Measurements from ENCODE around the gene PTGDR.

Gene PTGDR

DNA sequence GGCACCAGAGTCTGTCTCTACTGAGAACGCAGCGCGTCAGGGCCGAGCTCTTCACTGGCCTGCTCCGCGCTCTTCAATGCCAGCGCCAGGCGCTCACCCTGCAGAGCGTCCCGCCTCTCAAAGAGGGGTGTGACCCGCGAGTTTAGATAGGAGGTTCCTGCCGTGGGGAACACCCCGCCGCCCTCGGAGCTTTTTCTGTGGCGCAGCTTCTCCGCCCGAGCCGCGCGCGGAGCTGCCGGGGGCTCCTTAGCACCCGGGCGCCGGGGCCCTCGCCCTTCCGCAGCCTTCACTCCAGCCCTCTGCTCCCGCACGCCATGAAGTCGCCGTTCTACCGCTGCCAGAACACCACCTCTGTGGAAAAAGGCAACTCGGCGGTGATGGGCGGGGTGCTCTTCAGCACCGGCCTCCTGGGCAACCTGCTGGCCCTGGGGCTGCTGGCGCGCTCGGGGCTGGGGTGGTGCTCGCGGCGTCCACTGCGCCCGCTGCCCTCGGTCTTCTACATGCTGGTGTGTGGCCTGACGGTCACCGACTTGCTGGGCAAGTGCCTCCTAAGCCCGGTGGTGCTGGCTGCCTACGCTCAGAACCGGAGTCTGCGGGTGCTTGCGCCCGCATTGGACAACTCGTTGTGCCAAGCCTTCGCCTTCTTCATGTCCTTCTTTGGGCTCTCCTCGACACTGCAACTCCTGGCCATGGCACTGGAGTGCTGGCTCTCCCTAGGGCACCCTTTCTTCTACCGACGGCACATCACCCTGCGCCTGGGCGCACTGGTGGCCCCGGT is at the start of gene PTGDR:
PTGDR (plus strand) TSS at position 198 of the 778 bp plus-strand sequence; CDS start at position 315, 117 bp downstream.
- no peak for DNase-seq (ENCODE audit: low read depth)

GRCh38 chr14:52219488-52220084 is 47.9 kb upstream of the PTGDR start:
- no peak for DNase-seq (ENCODE audit: low read depth)

DNA sequence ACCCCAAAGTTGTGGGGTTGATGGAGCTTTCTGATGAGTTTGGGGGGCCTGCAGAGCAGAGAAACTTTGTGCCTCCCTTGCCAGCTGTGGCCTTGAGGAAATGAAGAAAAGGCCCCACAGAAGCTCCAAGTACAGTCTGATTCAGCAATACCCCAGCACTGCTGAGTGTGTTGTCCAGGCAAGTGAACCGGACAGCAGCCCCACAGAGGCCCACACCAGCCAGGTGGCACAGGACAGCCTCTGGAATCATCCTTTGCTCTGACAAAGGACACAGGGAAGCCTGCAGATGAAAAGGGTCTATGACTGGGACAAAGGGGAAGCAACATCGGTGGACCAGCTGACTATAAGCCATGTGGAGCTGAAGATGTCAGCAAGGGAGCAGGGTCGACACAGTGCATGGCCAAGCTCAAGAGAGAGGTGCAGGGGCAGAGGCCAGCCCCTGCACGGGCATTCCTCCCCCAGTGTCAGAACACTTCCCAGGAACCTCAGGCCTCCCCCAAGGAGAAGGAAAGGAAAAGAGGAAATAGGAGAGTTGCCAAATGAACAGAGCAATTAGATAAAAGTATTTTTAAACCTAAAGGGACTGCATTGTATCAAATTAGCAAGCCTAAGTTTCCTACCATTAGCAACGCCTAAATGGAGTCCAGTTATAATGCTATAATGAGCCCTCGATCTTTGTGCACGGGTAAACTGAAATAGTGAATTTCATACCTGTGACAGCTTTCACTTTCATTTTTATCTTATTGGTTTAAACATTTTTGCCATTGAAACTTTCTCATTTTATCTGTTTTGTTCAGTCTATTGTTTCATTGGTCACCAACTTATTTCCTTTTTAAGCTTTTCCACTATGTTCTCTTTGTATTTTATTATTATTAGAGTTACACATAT is 46.3 kb upstream of the PTGDR start:
- no peak for DNase-seq (ENCODE audit: low read depth)

DNA sequence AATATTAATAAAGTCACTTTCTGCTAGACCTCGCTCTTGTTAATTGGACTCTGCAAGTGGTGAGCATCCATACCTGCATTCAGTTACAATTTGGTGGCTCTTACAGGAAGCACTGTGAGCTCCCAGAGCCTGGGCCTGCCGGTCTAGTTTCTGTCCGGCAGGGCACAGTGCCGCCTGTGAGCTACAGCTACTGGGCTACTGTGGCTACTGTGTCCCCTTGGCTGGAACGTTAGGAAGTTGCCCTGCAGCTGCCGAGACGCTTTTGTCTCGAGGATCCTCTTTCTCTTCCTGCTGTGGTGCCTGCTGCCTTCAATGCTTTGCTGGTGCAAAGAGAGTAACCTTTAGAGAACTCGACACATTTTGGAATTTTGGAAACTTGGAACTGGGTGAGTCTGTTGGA is 44.6 kb upstream of the PTGDR start:
- DNase-seq (ENCODE audit: low read depth) = no peak

DNA sequence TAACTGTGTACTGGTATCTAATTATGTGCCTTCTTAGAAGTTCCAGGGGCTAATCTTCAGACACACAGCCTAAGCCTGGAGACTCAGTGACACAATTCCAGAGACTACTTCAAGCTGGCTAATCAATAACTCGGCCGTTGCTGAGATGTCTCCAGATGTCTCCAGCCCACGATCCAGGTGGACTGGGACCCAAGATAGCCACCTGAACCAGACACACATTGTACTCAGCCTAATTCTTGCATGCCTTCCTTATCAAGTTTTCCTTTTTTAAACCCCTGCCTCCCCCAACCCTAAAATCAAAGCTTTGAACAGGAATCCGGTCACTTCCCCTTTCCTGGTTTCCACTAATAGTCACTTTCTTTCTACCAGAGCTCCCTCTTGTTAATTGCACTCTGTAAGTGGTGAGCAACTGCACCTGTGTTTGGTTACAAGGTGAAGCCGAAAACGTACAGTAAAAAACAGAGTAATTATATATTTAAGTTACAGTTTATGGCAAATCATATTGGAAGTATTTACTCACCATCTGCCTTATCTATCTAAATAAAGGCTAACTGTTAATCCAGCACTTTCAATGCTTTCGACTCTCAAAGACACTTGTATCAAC is 39.8 kb upstream of the PTGDR start:
- no peak for DNase-seq (ENCODE audit: low read depth)

DNA sequence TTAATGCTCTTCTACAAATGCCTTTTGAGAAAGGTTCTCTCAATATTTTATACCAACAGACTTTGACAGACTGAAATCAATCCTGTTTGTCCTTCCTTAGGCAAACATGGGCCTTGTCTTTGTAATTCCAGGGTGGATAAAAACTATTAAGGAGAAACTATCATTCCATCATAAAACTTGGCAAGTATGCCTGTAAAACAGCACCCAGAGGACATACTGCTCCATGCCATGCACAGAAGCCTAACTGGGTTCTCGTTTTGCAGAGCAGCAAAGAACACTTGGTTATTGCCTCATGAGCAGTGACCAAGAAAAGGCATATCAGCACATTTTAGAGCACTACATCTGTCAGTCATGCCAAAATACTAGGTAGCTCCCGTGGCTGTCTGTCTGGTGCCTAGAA is 33.8 kb upstream of the PTGDR start:
- no peak for DNase-seq (ENCODE audit: low read depth)

- DNase-seq (ENCODE audit: low read depth) = no peak
Observed at GRCh38 chr14:52235434-52235833, 32.1 kb upstream of the PTGDR start.

- DNase-seq (ENCODE audit: low read depth) = no peak
Observed at GRCh38 chr14:52235866-52236510, 31.5 kb upstream of the PTGDR start.

GRCh38 chr14:52238682-52239081 is 28.8 kb upstream of the PTGDR start:
- DNase-seq (ENCODE audit: low read depth) = no peak

DNA sequence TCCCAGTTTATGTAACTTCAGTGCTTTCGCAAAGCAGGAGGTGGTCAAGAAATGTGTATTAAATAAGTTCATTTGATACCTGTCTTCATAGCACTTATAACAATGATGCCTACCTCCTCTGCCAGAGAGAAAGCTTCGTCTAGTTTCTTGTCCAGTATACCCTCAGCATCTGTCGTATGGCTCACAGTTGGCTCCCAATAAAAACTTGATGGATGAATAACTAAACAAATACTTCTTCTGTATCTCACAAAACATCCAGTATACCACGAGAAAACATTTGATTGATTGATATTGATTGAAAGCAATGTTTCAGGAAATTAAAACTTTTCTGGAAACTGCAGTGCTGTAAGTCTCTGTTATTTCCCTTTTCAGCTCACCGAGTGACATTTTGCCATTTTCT is 26.9 kb upstream of the PTGDR start:
- no peak for DNase-seq (ENCODE audit: low read depth)

- DNase-seq (ENCODE audit: low read depth) = no peak
Observed at GRCh38 chr14:52241087-52241793, 26.3 kb upstream of the PTGDR start.

- no peak for DNase-seq (ENCODE audit: low read depth)
Observed at GRCh38 chr14:52244328-52244727, 23.2 kb upstream of the PTGDR start.

- no peak for DNase-seq (ENCODE audit: low read depth)
Observed at GRCh38 chr14:52244997-52245396, 22.5 kb upstream of the PTGDR start.

- no peak for DNase-seq (ENCODE audit: low read depth)
Observed at GRCh38 chr14:52248057-52248456, 19.4 kb upstream of the PTGDR start.

- DNase-seq (ENCODE audit: low read depth) = no peak
Observed at GRCh38 chr14:52251724-52252123, 15.8 kb upstream of the PTGDR start.

- DNase-seq (ENCODE audit: low read depth) = no peak
Observed at GRCh38 chr14:52253503-52253902, 14.0 kb upstream of the PTGDR start.

DNA sequence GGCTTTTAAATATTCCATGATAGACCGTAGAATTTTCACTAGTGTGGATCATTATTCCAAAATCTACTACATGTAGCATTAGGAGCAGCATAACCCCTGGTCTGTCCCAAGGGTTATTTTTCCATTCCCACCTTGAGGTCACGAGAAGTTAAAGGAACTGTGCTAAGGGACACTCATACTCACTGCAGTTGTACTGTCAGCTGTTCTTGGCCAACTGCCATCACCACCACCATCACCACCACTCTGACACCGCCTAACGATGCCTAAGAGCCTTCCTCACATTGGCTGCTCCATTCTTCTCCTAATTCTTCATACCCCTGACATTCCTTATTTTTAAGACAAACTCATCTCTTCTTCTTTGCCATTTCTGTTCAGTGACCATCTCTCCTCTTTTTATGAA is 13.4 kb upstream of the PTGDR start:
- DNase-seq (ENCODE audit: low read depth) = no peak

DNA sequence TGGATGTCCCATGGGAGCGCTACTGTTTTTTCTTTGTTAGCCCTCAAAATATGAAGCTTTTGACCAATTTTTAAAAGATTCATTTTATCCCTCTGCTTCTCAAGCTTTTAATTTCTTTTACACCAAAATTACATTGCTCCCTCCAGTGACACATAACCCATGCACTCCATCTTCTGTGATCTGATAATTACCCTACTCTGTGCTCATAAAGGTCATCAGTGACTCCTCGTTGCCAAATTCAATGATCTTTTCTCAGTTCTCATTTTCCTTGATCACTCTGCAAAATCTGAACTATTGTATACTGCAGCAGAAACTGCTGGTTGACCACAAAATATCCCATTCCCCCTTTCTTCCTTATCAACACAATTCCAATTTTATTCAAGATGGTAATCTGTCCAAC is 8.7 kb upstream of the PTGDR start:
- DNase-seq (ENCODE audit: low read depth) = no peak

GRCh38 chr14:52259434-52259833 is 8.1 kb upstream of the PTGDR start:
- DNase-seq (ENCODE audit: low read depth) = no peak

GRCh38 chr14:52262600-52262999 is 4.9 kb upstream of the PTGDR start:
- DNase-seq (ENCODE audit: low read depth) = no peak

DNA sequence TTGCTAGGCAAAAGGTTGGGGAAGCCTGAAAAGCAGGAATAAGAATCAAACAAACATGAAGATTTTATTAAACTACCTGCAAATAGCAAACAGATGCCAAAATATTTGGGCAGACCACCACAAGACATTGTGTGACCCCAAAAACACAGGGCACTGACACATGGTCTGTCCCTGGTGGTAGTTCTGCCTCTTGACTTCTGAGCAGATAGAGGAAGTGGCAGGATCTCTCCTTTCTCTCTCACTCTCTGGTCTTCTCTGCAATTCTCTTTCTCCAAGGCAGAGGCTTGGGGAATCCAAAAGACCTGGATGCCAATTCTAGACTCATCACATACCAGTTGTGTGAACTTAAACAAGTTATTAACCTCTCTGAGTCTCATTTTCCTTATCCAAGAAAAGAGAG is 4.3 kb upstream of the PTGDR start:
- no peak for DNase-seq (ENCODE audit: low read depth)
